GM18526 (cell line): ENCODE measurements around the gene CNGB1.

Experiments
- POLR2A ChIP-seq: IDR thresholded peaks from 3 replicates; pipeline ENCODE4 v1.6.1; 2011; ENCODE audit not compliant: insufficient read length; ENCODE audit errors: extremely low read depth

The CNGB1 gene

DNA sequence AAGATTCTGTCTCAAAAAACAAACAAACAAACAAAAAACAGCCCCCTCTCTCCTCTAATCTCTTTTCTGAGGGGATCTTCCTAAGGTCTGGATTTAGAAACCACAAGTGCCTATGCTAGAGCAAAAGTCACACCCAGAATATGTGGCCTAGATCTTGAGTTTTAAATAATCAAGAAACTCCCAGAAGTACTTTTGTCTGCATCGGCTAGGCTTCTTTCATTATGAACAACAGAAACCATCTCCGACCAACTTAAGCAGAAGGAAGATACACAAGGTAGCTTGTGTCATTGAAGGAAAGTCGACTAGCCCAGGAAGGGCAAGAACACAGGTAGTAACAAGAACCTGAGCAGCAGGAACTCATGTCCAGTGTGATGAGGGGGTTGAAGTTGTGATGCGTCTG lies 94.7 kb downstream of the CNGB1 start:
- no peak for TF ChIP-seq POLR2A

- TF ChIP-seq POLR2A: no peak
These were observed 95.6 kb downstream of the CNGB1 start for GRCh38 chr16:57875347-57875746.

DNA sequence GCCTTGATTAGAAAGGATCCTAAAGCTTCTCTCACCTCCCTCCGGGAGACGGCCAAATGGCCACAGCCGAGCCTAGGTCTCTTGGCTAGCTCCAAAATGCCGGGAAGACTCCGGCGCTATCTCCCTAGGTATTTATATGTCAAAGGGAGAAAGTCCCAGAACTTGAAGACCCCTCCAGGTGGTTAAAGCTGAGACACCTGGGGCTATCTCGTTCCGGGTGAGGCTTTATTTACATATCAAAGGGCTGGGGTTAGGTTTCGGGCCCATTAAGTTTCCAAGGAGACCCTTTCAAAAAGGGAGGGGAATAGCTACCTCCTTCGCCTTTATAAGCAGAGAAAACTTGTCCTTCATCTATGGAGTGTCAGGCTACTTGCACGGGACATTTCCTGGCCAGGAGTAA lies 97.7 kb downstream of the CNGB1 start:
- TF ChIP-seq POLR2A: no peak

DNA sequence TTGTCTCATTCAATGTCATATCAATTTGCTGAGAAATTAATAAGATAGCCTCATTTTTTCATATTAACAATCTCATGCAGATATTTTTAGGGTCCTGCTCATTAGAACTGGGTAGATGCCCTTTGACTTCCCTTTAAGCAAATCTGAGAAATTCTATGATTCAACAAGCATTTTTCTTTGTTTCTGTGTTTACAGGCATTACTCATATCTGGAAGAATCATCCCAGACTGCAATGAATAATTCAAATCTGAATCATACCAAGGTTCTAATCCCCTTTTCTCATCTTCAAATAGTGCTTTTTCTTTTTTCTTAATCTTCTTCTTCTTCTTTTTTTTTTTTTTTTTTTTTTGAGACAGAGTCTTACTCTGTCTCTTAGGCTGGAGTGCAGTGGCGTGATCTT lies 99.5 kb downstream of the CNGB1 start:
- TF ChIP-seq POLR2A: no peak

GRCh38 chr16:57870753-57871454 lies 100.0 kb downstream of the CNGB1 start:
- TF ChIP-seq POLR2A: no peak

GRCh38 chr16:57868913-57869520 lies 101.9 kb downstream of the CNGB1 start:
- TF ChIP-seq POLR2A: no peak

- TF ChIP-seq POLR2A: no peak
These were observed 103.8 kb downstream of the CNGB1 start for GRCh38 chr16:57867000-57867561.

DNA sequence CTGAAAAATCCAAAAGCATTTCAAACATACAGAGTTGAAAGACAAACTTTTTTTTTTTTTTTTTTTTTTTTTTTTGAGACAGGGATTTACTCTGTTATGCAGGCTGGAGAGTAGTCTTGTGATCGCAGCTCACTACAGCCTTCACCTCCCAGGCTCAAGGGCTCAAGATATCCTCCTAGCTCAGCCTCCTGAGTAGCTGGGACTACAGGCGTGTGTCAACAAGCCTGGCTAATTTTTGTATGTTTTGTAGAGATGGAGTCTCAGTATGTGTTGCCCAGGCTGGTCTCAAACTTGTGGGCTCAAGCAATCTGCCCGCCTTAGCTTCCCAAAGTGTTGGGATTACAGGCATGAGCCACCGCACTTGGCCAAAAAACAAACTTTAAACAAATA lies 104.4 kb downstream of the CNGB1 start:
- no peak for TF ChIP-seq POLR2A

- no peak for TF ChIP-seq POLR2A
These were observed 105.0 kb downstream of the CNGB1 start for GRCh38 chr16:57865746-57866528.

DNA sequence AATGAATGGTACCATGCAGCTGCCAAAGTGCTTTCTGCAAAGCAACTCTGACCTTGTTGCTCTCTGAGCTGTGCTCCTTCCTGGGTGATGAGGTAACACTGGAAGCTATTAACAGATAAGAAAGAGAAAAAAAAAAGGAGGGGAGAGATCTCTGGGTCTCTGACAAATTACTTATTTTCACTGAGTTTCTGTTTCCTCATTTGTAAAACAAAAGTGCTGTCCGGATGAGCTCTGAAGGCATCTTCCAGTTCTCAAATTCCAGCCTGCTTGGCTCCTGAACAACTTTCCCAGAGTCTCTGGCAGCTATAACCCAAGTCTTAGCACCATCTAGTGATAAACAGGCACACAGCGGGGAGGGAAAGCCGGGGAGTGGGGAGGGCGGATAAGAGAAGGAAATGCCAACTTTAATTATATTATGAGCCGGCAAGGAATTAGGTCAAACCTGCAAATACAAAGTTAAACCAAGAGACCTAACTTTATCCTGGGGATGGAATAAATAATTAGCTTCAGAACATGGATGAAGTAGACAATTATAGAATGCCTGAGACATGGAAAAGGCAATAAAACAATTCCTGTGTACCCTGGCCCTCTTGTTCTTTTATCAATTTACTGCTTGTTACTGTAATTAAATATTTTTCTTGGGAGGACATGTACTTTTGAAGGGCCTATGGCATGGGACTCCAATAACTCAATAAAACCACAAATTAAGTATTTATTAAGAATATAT lies 107.3 kb downstream of the CNGB1 start:
- TF ChIP-seq POLR2A: no peak

- TF ChIP-seq POLR2A: no peak
These were observed 108.1 kb downstream of the CNGB1 start for GRCh38 chr16:57862698-57863433.

DNA sequence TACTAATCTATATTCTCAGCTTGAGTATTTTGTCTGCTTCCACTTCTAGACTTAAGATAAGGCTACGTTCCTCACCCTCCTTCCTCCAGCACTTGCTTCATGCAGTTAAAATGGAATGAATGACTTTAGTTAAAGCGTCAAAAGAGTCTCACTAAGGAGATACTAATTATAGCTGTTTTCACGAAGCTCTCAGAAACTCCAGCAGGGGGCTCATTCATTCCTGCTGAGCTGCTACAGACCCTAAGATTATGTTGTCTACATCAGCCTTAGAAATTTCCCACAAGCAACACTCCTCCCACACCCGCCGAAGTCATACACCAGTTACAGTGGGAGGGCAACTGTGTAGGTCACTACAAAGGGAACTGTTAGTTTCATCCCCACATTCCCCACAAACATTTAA lies 111.6 kb downstream of the CNGB1 start:
- TF ChIP-seq POLR2A: no peak

DNA sequence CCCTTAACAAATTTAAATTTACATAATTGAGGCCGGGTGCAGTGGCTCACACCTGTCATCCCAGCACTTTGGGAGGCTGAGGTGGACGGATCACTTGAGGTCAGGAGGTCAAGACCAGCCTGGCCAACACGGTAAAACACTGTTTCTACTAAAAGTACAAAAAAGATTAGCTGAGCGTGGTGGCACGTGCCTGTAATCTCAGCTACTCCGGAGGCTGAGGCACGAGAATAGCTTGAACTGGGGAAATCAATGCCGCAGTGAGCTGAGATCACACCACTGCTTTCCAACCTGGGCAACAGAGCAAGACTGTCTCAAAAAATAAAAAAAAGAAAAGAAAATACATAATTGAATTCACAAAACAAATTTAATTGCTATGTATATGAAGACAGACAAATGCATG lies 112.3 kb downstream of the CNGB1 start:
- no peak for TF ChIP-seq POLR2A

DNA sequence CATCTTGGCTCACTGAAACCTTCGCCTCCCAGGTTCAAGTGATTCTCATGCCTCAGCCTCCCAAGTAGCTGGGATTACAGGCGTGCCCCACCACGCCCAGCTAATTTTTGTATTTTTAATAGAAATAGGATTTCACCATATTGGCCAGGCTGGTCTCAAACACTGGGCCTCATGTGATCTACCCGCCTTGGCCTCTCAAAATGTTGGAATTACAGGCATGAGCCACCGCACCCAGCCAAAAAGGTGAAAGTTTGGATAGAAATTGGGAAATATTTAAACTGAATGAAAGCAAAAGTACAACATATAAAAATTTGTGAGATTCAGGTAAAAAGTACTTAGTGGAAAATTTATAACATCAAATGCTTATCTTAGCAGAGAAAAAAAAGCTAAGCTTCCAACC lies 115.7 kb downstream of the CNGB1 start:
- TF ChIP-seq POLR2A: no peak

- TF ChIP-seq POLR2A: no peak
These were observed 118.7 kb downstream of the CNGB1 start for GRCh38 chr16:57852189-57852588.
